DOHH2 (cell line): ENCODE data around the gene AP4E1.

Source experiments
- H3F3A ChIP-seq: fragments of 200-600 bp; sonication (generic), shearing (Covaris generic); 2 replicates; pipeline ENCODE4 v1.6.0; 2016; ENCODE audit warnings: antibody characterized with exemption, mild to moderate bottlenecking; ENCODE audit not compliant: control insufficient read depth, insufficient read depth
- H3K27ac ChIP-seq: fragments of 200-600 bp; sonication (generic); 2 replicates; pipeline ENCODE4 v1.5.1; 2014; ENCODE audit warnings: low read depth, mild to moderate bottlenecking, low read length, moderate library complexity
- H3K27me3 ChIP-seq: fragments of 200-600 bp; sonication (generic); 2 replicates; pipeline ENCODE4 v1.6.1; 2014; ENCODE audit warnings: mild to moderate bottlenecking, low read length, mixed read lengths; ENCODE audit not compliant: control insufficient read depth
- H3K36me3 ChIP-seq: fragments of 200-600 bp; sonication (generic); 2 replicates; pipeline ENCODE4 v1.6.1; 2014; ENCODE audit warnings: mild to moderate bottlenecking, low read length, moderate library complexity, mixed read lengths; ENCODE audit not compliant: control insufficient read depth
- H3K4me1 ChIP-seq: fragments of 200-600 bp; sonication (generic); 2 replicates; pipeline ENCODE4 v1.6.1; 2014; ENCODE audit warnings: mild to moderate bottlenecking, low read length, mixed read lengths; ENCODE audit not compliant: control insufficient read depth
- H3K4me2 ChIP-seq: fragments of 200-600 bp; sonication (generic); 2 replicates; pipeline ENCODE4 v1.6.0; 2014; ENCODE audit warnings: mild to moderate bottlenecking, low read length, moderate library complexity
- H3K4me3 ChIP-seq: fragments of 200-600 bp; sonication (generic); 2 replicates; pipeline ENCODE4 v1.5.1; 2014; ENCODE audit warnings: mild to moderate bottlenecking, low read length, mixed read lengths
- H3K79me2 ChIP-seq: fragments of 200-600 bp; sonication (generic); 2 replicates; pipeline ENCODE4 v1.6.1; 2014; ENCODE audit warnings: mild to moderate bottlenecking, low read length, mixed read lengths; ENCODE audit not compliant: control insufficient read depth
- H3K9me2 ChIP-seq: fragments of 200-600 bp; sonication (generic); replicated peaks from 2 replicates; pipeline ENCODE4 v1.6.1; 2014; ENCODE audit warnings: mild to moderate bottlenecking, low read length, mixed read lengths; ENCODE audit not compliant: control insufficient read depth
- H3K9me3 ChIP-seq: fragments of 200-600 bp; sonication (generic); 2 replicates; pipeline ENCODE4 v1.6.1; 2014; ENCODE audit warnings: antibody characterized with exemption, low read length, mixed read lengths; ENCODE audit not compliant: control insufficient read depth, insufficient read depth
- H4K20me1 ChIP-seq: fragments of 200-600 bp; sonication (generic); 2 replicates; pipeline ENCODE4 v1.6.0; 2014; ENCODE audit warnings: low read depth, mild to moderate bottlenecking, antibody characterized with exemption, low read length, moderate library complexity; ENCODE audit not compliant: control insufficient read depth, insufficient read depth
- CTCF ChIP-seq: fragments of 200-600 bp; sonication (generic); IDR thresholded peaks from one replicate; pipeline ENCODE4 v1.5.1; 2014; ENCODE audit warnings: antibody characterized with exemption, mild to moderate bottlenecking, low read depth, low read length; ENCODE audit not compliant: poor library complexity, severe bottlenecking
- EZH2phosphoT487 ChIP-seq: fragments of 200-600 bp; sonication (generic); IDR thresholded peaks from 2 replicates; pipeline ENCODE4 v1.6.1; 2017; ENCODE audit warnings: borderline replicate concordance, mild to moderate bottlenecking, antibody characterized with exemption, low read length, moderate library complexity, mixed read lengths

AP4E1 gene

DNA sequence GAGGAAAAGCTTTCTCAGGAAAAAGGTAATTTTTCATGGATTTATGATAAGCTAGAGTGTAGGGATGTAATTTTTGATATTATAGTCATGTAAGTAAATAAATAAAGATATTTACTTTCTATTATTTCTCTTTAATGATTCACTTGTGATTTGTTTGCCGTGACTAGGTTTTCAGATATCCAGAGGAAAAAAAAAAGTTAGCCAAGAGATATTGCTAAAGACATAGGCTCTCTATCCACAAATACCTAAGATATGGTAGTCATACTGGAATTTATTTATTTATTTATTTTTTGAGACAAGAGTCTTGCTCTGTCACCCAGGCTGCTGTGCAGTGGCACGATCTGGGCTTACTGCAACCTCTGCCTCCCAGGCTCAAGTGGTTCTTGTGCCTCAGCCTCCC, 59.9 kb downstream of the AP4E1 start:
- TF ChIP-seq EZH2phosphoT487 (no peak), CTCF (no peak)
- no peaks in the 10 kb centered on the region for H3K27me3 ChIP-seq
- H4K20me1 ChIP-seq: no peaks in the 10 kb centered on the region
- no peak overlapping the region for H3K4me2 ChIP-seq
- peaks cover 58% of the 10 kb centered on the region for H3K36me3 ChIP-seq
- H3K9me2 ChIP-seq: no peaks in the 10 kb centered on the region
- no peaks in the 10 kb centered on the region; the same call in 1 of the 2 replicates for H3K79me2 ChIP-seq
- no peak overlapping the region for H3K4me3 ChIP-seq
- no peaks in the 10 kb centered on the region for H3F3A ChIP-seq
- no peaks in the 10 kb centered on the region for H3K4me1 ChIP-seq
- H3K27ac ChIP-seq: no peak overlapping the region
- H3K9me3 ChIP-seq: peaks cover 11% of the 10 kb centered on the region; the same call in 1 of the 2 replicates

- Histone ChIP-seq H3K27ac (no peak overlapping the region), H3K9me3 (peaks cover 5% of the 10 kb centered on the region; the same call in 1 of the 2 replicates), H3F3A (no peaks in the 10 kb centered on the region), H4K20me1 (no peaks in the 10 kb centered on the region), H3K79me2 (no peaks in the 10 kb centered on the region; the same call in 1 of the 2 replicates), H3K27me3 (no peaks in the 10 kb centered on the region), H3K36me3 (peaks cover 54% of the 10 kb centered on the region), H3K4me1 (no peaks in the 10 kb centered on the region), H3K4me3 (no peak overlapping the region), H3K9me2 (no peaks in the 10 kb centered on the region), H3K4me2 (no peak overlapping the region)
- TF ChIP-seq CTCF: no peak
- TF ChIP-seq EZH2phosphoT487: no peak
These were observed 62.0 kb downstream of the AP4E1 start for GRCh38 chr15:50970524-50970923.

GRCh38 chr15:50971115-50971514, 62.6 kb downstream of the AP4E1 start:
- Histone ChIP-seq H3K4me2 (no peak overlapping the region), H4K20me1 (no peaks in the 10 kb centered on the region), H3F3A (no peaks in the 10 kb centered on the region), H3K4me3 (no peak overlapping the region), H3K4me1 (no peaks in the 10 kb centered on the region), H3K9me2 (no peaks in the 10 kb centered on the region), H3K27ac (no peak overlapping the region), H3K9me3 (peaks cover 5% of the 10 kb centered on the region; the same call in 1 of the 2 replicates), H3K79me2 (no peaks in the 10 kb centered on the region; the same call in 1 of the 2 replicates), H3K27me3 (no peaks in the 10 kb centered on the region), H3K36me3 (peaks cover 58% of the 10 kb centered on the region)
- no peak for TF ChIP-seq CTCF
- no peak for TF ChIP-seq EZH2phosphoT487
